HG03108 (cell line): ENCODE measurements around the gene DPRX.

Source experiments
- ATAC-seq: cut with Tn5 transposase; IDR thresholded peaks from one replicate; pipeline ENCODE4 v1.9.1; 2021; ENCODE audit warnings: moderate library complexity; ENCODE audit not compliant: unreplicated experiment

DPRX gene, protein sequence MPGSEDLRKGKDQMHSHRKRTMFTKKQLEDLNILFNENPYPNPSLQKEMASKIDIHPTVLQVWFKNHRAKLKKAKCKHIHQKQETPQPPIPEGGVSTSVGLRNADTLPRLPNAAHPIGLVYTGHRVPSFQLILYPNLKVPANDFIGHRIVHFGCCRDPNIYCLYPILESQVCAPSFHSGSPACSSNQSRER

DNA sequence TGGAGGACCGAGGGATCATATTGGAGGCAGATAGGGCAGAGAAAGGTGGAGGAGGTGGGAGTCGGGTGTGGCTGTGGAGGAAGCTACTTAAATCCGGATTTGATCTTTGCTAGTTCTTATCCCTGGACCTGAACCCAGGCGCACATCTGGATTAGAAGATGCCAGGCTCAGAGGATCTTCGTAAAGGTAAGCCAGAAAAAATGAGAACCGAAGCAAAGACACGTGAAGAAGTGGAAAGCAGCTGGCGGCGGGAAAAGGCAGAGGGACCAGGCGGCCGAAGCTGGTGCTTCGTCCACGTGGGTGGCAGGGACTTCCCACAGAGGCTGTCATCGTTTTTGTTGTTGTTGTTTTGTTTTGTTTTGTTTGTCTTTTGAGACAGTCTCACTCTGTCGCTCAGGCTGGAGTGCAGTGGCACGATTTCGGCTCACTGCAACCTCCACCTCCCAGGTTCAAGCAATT, at the start of gene DPRX:
DPRX (plus strand) TSS at position 51 of the 459 bp plus-strand sequence; CDS start at position 159, 108 bp downstream.
- ATAC-seq, result no peak

DNA sequence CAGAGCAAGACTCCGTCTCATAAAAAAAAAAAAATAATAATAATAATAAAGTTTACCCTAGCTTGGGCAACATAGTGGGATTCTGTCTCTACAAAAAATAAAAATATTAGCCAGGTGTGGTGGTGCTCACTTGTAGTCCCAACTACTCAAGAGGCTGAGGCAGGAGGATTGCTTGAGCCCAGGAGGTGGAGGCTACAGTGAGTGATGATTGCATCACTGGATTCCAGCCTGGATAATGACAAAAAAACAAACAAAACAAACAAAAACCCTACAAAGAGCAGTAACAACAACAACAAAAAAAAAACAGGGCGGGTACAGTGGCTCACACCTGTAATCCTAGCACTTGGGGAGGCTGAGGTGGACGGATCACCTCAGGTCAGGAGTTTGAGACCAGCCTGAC, 48.6 kb upstream of the DPRX start:
- ATAC-seq, result no peak

DNA sequence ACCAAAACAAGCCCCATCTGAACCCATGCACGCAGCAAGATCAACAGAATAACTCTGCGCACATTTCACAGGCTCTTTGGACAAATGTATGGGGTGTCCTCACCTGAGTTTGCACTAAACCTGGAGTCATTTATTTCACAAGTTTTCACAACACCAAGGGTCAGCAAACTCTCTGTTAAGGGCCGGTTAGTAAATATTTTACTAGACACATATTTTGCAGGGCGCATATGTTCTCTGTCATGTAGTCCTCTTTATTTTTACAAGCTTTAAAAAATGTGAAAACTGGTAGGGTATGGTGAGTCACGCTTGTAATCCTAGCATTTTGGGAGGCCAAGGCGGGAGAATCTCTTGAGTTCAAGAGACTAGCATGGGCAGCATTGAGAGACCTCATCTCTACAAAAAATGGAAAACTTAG, 45.5 kb upstream of the DPRX start:
- no peak for ATAC-seq

DNA sequence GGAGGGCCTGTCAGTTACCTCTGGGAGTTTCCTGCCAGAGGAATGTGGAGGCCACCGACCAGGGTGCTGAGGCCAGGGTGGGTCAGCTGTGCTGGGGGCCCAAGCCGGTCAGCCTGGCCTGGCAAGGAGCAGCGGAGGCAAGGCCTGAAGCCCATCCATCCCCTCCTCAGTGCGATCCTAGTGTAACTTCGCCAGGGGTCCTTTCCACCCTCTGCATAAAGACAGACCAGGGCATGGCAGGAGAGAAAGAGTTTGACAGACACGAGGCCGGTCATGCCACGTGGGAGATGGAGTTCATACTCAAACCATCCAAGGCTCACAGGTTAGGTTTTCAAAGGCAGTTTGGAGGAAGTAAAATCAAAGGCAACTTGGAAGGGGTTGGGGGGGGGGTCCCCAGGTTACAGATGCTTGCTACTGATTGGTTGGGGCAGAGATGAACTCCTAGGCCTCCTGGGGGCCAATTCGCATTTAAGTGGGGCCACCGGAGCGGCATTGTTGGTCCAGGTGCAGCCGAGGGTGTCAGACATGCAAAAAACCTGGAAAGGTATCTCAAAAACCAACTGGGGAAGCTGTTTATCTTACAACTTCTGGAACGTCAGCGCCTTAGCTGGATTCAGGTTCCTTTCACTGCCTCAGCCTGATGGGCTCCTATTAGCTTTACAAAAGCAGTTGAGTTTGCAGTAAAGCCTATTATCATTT, 36.8 kb upstream of the DPRX start:
- no peak for ATAC-seq

DNA sequence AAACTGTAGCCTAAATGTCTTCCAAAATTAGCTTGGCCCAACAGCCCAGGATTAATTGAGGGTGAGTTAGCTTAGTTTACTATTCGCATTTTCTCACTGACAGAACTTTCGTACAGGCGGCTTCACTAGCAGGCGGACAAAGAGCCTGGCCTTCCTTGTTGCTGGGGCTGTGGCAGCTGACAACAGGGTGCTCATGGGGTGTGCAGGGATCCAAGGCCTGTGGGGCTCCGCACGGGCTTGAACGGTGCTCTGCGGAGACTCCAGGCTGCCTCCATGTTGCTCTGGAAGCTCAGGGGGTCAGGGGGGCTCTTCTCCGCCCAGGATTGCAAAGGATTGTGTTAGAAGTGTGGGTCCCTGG, 36.3 kb upstream of the DPRX start:
- ATAC-seq, result no peak

DNA sequence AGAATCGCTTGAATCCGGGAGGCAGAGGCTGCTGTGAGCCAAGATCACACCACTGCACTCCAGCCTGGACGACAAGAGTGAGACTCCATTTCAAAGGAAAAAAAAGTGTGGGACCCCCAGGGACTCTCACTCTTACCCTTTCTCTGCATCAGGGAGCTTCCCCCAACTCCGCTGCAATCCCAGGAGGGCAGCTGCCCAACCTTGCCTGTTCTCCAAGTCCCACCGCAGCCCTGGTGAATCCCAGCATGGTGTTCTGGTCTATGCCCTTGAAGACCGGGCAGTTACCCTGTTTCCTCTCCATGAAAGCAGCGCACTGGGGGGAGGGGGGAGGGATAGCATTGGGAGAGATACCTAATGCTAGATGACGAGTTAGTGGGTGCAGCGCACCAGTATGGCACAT, 35.7 kb upstream of the DPRX start:
- ATAC-seq, result no peak

DNA sequence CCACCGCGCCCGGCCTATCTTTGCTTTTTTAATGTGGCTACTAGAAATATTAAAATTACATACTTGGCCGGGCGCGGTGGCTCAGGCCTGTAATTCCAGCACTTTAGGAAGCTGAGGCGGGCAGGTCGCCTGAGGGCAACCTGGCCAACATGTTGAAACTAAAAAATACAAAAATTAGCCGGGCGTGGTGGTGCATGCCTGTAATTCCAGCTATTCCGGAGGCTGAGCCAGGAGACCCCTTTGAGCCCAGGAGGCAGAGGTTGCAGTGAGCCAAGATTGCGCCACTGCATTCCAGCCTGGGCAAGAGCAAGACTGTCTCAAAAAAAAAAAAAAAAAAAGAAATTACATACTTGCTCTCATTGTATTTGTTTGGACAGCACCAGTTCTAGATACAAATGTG, 34.8 kb upstream of the DPRX start:
- no peak for ATAC-seq

DNA sequence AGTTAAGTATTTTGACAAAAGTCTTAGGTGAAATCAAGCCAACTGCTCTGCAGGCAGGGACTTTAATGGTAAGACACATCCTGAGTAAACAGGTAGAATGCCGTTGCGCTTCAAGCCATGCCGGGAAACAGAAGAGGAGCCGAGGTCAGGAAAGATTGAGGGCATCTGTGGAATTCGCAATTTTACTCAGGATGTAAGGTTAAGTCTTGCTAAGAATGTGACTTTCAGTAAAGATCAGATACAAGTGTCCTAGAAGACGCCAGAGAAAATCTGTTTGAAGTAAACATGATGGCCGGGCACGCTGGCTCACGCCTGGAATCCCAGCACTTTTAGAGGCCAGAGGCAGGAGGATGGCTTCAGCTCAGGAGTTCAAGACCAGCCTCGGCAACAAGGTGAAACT, 33.4 kb upstream of the DPRX start:
- no peak for ATAC-seq

DNA sequence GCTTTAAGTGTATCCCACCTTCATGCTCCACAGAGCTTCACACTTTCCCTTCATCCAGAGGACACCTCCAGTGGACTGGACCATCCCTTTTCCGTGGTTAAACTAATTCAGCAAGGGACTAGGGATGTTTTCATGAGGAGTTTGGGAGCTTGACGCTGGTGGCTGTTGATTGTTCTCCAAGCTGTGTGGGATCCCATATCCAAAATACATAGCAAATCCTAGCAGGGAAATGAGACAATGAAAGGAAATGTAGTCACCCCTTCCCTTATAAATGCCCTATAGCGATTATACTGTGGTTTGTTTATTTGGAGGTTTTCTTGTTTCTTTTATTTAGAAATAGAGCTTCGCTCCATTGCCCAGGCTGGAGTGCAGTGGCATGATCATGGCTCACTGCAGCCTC, 31.6 kb upstream of the DPRX start:
- no peak for ATAC-seq

DNA sequence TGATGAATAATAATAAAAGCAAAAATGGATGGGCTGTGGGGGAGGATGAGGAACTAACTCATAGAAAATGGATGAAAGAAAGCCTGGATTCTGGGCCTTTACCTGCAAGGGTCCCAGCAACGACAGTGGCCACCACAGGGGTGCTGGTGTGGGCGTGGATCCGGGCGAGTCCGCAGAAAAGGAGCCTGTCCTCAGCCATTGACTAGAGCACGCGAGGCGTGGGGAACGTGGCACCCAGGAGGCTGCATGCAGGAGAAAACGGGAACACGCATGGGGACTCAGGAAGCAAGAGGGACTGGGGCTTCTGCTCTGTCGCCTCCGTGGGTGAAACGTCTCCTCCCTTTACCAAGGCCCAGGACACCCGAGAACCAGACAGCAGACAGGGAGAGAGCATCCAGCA, 25.8 kb upstream of the DPRX start:
- ATAC-seq, result no peak

DNA sequence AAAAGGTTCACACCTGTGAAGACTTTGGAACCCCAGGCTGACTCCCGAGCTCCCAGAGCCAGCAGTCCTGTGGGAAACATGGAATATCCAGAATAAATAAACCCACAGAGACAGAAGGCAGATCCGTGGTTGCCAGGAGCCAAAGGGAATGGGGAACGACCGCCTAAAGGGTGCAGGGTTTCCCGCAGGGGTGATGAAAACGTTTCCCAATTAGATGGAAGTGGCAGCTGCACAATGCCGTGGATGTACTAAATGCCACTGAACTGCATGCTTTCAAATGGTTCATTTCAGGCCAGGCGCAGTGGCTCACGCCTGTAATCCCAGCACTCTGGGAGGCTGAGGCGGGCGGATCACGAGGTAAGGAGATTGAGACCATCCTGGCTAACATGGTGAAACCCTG, 23.4 kb upstream of the DPRX start:
- ATAC-seq, result no peak

DNA sequence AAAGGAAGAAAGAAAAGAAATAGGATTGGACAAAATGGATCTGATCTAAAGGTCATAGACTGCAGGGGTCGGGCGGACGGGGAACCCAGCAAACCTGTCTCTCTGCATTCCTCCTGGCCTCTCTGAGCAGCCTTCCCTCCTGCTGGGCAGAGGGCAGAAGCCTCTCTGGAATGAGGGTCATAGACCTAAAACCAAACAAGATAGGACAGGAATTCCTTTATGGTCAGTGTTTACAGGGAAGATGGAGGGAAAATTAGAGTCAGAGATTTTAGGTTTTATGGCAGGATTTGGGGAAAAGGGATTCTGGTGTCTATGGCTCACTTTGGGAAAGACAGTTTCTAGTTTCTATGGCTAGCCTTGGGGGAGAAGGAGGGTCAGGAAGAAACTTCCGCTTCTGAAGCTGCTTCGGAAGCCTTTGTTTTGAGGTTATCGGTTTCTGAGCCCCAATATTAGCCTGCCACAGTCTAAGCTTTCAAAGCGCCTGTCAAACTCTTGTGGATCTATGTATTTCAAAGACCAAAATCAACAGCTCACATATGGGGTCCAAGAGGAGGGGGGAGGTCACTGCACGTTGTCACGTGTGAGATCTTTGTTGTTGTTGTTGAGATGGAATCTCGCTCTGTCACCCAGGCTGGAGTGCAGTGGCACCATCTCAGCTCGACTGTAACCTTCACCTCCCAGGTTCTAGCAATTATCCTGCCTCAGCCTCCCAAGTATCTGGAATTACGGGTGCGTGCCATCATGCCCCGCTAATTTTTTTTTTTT, 18.9 kb upstream of the DPRX start:
- no peak for ATAC-seq

DNA sequence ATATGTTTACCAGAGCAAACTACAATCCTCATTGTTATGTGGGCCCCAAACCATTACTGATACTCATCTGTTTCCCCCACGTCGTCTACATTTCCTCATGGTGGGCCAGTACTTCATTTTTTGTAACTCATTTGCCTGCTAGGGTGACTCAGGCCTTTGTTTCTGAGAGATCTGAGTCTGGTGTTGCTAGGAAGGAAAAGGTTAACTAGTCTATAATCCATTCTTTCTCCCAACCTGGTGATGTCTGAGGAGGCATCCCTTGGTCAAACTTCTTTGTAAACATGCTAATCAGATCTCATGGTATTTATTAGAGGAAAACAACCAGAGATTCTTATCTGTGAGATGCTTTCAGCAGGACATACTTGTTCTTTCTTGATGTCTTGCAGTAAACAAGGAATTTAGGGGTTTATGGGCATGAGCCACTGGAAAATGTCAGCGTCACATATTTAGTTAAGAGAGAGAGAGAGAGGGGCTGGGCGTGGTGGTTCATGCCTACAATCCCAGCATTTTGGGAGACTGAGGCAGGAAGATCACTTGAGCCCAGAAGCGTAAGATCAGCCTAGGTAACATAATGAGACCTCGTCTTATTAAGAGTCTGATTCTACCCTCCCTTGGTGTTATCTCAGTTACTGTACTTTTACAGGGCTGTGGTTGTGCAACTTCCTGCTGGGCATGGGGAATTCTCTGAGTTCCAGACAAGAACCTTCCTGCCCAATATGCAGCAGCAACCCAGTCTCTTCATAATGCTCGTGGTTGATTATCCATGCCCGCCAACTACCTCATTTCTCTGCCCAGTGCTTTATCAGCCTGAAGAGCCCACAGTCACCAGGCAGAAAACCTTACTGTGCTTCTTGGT, 9.7 kb upstream of the DPRX start:
- no peak for ATAC-seq

DNA sequence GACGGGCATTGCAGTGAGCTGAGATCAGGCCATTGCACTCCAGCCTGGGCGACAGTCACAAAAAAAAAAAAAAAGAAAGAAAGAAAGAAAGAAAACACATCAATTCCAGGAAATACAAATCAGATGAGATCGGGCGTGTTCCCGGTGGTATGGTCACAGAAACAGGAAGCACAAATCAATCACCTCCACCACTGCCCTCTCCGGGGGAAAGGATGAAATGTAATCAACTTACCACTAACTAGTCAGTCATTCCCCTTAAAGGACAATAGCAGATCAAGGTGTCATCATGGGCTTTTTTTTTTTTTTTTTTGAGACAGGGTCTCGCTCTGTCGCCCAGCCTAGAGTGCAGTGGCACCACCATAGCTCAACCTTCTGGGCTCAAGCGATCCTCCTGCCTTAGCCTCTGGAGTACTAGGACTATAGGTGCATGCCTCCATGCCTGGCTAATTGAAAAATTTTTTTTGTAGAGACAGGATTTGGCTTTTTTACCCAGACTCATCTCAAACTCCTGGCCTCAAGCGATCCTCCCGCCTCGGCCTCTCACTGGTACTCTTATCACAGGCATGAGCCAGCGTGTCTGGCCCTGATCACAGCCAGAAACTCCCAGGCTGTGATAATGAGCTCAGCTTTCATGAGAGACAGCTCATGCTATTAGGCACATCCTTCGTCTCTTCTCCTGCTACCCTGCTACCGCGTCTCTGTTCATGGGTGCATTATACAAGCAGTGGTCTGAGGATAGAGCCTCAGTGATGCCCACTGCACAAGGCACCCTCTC, 6.8 kb upstream of the DPRX start:
- ATAC-seq, result no peak

DNA sequence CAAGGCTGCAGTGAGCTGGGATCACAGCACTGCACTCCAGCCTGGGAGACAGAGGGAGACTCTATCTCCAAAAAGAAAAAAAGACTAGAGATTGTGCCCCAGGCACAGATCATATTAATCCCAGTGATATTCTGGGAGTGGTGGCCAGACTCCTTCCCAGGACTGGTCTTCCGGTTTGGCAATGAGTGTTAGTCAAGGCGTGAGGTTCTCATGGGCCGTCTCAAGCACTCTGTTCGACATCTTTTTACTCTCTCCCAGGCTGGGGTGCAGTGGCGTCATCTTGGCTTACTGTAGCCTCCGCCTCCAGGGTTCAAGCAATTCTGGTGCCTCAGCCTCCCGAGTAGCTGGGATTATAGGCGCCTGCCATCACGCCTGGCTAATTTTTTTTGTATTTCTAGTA, 5.3 kb upstream of the DPRX start:
- no peak for ATAC-seq

DNA sequence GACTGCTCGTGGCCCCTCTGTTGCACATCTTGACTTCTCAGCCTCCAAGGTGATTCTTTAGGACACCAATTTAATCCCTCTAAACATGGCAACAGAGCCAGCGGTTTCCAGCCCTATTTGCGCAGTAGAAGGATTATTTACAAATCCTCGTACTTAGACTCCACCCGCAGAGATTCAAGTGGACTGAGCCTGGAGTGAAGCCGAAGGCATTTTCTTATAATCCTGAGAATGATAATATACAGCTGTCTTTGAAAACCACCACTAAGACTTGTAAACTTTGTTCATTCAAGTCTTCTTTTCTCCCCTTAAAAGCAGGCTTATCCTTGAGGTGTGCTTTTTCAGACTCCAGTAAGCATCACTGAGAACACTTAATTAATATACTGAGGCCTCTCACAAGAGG, 4.8 kb upstream of the DPRX start:
- no peak for ATAC-seq

DNA sequence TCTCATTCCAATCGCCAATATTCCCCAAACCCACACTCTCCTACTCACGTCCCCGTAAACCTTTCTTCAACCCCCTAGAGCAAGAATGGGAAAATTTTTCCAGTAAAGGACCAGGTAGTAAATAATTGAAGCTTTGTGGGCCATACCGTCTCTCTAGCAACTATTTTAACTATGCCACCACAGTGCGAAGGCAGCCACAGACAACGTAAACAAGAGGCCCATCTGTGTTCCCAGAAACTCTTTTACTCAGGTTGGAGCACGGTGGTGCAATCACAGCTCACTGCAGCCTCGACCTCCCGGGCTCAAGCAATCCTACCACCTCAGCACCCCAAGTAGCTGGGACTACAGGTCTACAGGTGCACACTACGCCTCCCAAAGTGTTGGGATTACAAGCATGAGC, 3.0 kb downstream of the DPRX start:
- no peak for ATAC-seq

DNA sequence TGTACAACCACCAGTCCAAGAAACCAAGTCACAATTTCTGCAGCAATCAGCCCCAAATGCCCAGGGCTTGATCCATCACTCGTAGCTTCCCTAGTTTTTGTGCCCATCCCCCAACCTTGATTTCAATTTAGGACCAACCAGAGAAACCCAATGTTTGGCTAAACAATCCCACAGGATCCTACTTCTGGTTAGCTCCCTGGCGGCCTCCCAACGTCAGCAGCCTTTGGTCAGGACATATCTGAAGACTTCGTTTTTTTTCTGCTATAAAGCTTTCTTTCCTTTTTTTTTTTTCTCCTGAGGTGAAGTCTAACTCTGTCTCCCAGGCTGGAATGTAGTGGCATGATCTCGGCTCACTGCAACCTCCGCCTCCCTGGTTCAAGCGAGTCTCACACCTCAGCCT, 7.7 kb downstream of the DPRX start:
- ATAC-seq, result no peak

DNA sequence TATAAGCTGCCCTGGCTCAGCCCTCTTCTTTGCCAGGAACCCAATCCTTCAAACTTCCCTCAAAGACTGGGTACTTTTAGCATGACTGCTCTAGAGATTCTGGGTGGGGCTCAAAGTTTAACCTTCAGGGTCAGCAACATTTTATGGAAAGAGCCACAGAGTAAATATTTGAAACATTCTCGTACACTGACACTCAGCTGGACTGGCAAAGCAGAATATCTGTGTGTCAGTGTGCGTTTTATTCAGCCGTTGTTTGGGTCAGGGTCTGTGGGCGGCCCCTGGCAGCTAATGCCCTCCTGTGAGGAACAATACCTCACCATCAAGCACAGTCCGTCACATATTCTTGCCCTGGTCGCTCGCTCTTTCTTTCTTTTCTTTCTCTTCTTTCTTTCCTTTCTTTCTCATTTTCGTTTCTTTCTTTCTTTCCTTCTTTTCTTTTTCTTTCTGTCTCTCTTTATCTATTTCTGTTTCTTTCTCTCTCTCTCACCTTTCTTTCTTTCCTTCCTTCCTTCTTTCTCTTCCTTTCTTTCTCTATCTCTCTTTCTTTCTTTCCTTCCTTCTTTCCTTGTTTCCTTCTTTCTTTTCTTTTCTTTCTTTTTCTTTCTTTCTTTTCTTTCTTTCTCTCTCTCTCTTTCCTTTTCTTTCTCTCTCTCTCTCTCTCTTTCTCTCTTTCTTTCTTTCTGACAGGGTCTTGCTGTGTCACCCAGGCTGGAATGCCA, 10.7 kb downstream of the DPRX start:
- no peak for ATAC-seq
